HepG2 (cell line): ENCODE measurements around the gene TASP1.
A peak's percentile ranks its signal among the peaks of the same experiment; 100 is the strongest.

ENCODE experiments used
- CTCF ChIP-seq: sonication (generic); formaldehyde crosslinking; IDR thresholded peaks from 2 replicates; pipeline ENCODE4 v1.5.0; 2020; ENCODE audit warnings: mild to moderate bottlenecking, missing genetic modification reagents, moderate library complexity
- ELF4 ChIP-seq: sonication (generic); formaldehyde crosslinking; IDR thresholded peaks from 2 replicates; pipeline ENCODE4 v1.5.0; 2020; ENCODE audit warnings: missing genetic modification reagents, mild to moderate bottlenecking, moderate library complexity, borderline replicate concordance
- FIP1L1 ChIP-seq: fragments of 200-400 bp; formaldehyde crosslinking; IDR thresholded peaks from 2 replicates; pipeline ENCODE4 v1.6.1; 2018; ENCODE audit warnings: low read depth, mild to moderate bottlenecking, low read length, moderate library complexity, borderline replicate concordance; ENCODE audit not compliant: insufficient read depth
- MZF1 ChIP-seq: sonication (generic); formaldehyde crosslinking; IDR thresholded peaks from 2 replicates; pipeline ENCODE4 v1.8.1; 2023; ENCODE audit warnings: mild to moderate bottlenecking, missing genetic modification reagents, borderline replicate concordance
- POLR2A ChIP-seq, 2 experiments: IDR thresholded peaks; 2 replicates each; pipeline ENCODE4 v1.6.1; 2011; ENCODE audit warnings: low read depth in 2 of 2, low read length in 2 of 2, mild to moderate bottlenecking in 1 of 2, moderate library complexity in 1 of 2; ENCODE audit not compliant: insufficient read depth in 1 of 2
- TAF1 ChIP-seq: sonication (generic); formaldehyde crosslinking; IDR thresholded peaks from 2 replicates; pipeline ENCODE4 v1.4.0; 2020; ENCODE audit warnings: missing genetic modification reagents
- TCF7 ChIP-seq: sonication (generic); IDR thresholded peaks from 2 replicates; pipeline ENCODE4 v1.6.1; 2016; ENCODE audit warnings: antibody characterized with exemption, low read depth
- TOE1 ChIP-seq: sonication (generic); formaldehyde crosslinking; IDR thresholded peaks from 2 replicates; pipeline ENCODE4 v1.4.0; 2020; ENCODE audit warnings: mild to moderate bottlenecking, missing genetic modification reagents
- ZBTB33 ChIP-seq: sonication (generic); formaldehyde crosslinking; IDR thresholded peaks from 2 replicates; pipeline ENCODE4 v1.4.0; 2020; ENCODE audit warnings: missing genetic modification reagents
- ZNF276 ChIP-seq: sonication (generic); formaldehyde crosslinking; IDR thresholded peaks from 2 replicates; pipeline ENCODE4 v1.4.0; 2020; ENCODE audit warnings: mild to moderate bottlenecking, low read depth, missing genetic modification reagents
- ZNF367 ChIP-seq: sonication (generic); formaldehyde crosslinking; IDR thresholded peaks from 2 replicates; pipeline ENCODE4 v1.4.0; 2020; ENCODE audit warnings: missing genetic modification reagents, borderline replicate concordance

GRCh38 chr20:13423472-13424173 is 215.1 kb downstream of the TASP1 start:
- no peak for TF ChIP-seq ZBTB33 (CRISPR knock-in tag)
- TF ChIP-seq ZNF367 = no peak
- 0 out of 2 replicates have a peak, but pooled peaks have one; percentile 30 for TF ChIP-seq ELF4 (CRISPR knock-in tag)
- TF ChIP-seq MZF1 (CRISPR knock-in tag) = no peak
- TF ChIP-seq POLR2A (IDR thresholded peaks at IDR 0.05; ENCODE audit: insufficient read depth in 1 of 2, low read depth in 2 of 2, low read length in 2 of 2) = no peak
- no peak for TF ChIP-seq ZNF276 (CRISPR knock-in tag)
- peak; percentile 51 for TF ChIP-seq CTCF
- TF ChIP-seq FIP1L1 = no peak
- TF ChIP-seq TOE1 (CRISPR knock-in tag) = 0 out of 2 replicates have a peak, but pooled peaks have one; percentile 35
- no peak for TF ChIP-seq TAF1 (CRISPR knock-in tag)
- peak; percentile 61 for TF ChIP-seq TCF7
